MCF 10A (cell line): ENCODE measurements around the gene SLIRP. TPM values are rescaled to one million over a fixed set of nuclear protein-coding genes. Genes with fewer than 3 reads are reported as not detected.

Experiments used
- BruUV-seq: library from RNA; stranded (reverse); fragments of 400-500 nt; replicated peaks from 2 replicates; lab custom pipeline; 2021; lab: Mats Ljungman, UMichigan
- CTCF ChIA-PET: fragments of 300-600 bp; sonication (Branson Sonifier 250); formaldehyde crosslinking; extraction: SDS; loops from one replicate; lab custom pipeline; 2021; ENCODE audit warnings: antibody characterized with exemption, inconsistent platforms; lab: Yijun Ruan, JAX
- POLR2A ChIA-PET: fragments of 300-600, 350-650 bp; sonication (Branson Sonifier 250); formaldehyde crosslinking; extraction: SDS; loops from one replicate; lab custom pipeline; 2020; ENCODE audit warnings: antibody characterized with exemption, inconsistent platforms; lab: Yijun Ruan, JAX
- DNase-seq: peaks from one replicate; pipeline ENCODE4 v3.0.0-alpha.2; 2018; ENCODE audit not compliant: unreplicated experiment
- H3K27ac Mint-ChIP-seq: one replicate; pipeline ENCODE4 v1.8.0; 2022; ENCODE audit warnings: mild to moderate bottlenecking, low read depth, mixed read lengths; ENCODE audit not compliant: unreplicated experiment
- H3K27me3 Mint-ChIP-seq: one replicate; pipeline ENCODE4 v1.8.0; 2022; ENCODE audit warnings: mixed read lengths; ENCODE audit not compliant: insufficient read depth, unreplicated experiment
- H3K36me3 Mint-ChIP-seq: one replicate; pipeline ENCODE4 v1.8.0; 2022; ENCODE audit warnings: mild to moderate bottlenecking, moderate library complexity, mixed read lengths; ENCODE audit not compliant: insufficient read depth, unreplicated experiment
- H3K4me1 Mint-ChIP-seq: one replicate; pipeline ENCODE4 v1.8.0; 2022; ENCODE audit warnings: mixed read lengths; ENCODE audit not compliant: insufficient read depth, unreplicated experiment
- H3K4me3 Mint-ChIP-seq: one replicate; pipeline ENCODE4 v1.8.0; 2022; ENCODE audit warnings: mild to moderate bottlenecking, moderate library complexity, mixed read lengths; ENCODE audit not compliant: unreplicated experiment
- H3K9me3 Mint-ChIP-seq: one replicate; pipeline ENCODE4 v1.8.0; 2022; ENCODE audit warnings: mixed read lengths; ENCODE audit not compliant: unreplicated experiment
- CTCF ChIP-seq: fragments of 200-600 bp; IDR thresholded peaks from one replicate; pipeline ENCODE4 v1.8.0; 2022; ENCODE audit warnings: antibody characterized with exemption, mild to moderate bottlenecking; ENCODE audit not compliant: unreplicated experiment
- intact Hi-C: fragments of 100-400 bp; cut with micrococcal nuclease; formaldehyde crosslinking; loops from 2 replicates; pipeline ENCODE4 v1.14.1; 2022
- total RNA-seq: library from RNA; stranded (reverse); gene quantifications from 2 replicates; pipeline ENCODE4 v1.2.3, GENCODE V29; 2022

Gene SLIRP
- total RNA-seq, 1 experiment from 2014 or later, result 249 TPM

GRCh38 chr14:77752266-77752665 lies 44.4 kb downstream of the SLIRP start:
- peaks cover 78% of the 10 kb centered on the region for H3K36me3 Mint-ChIP-seq
- BruUV-seq, result no TSS peak
- H3K27me3 Mint-ChIP-seq, result no peaks in the 10 kb centered on the region
- no peak overlapping the region for H3K27ac Mint-ChIP-seq
- CTCF ChIA-PET, result interaction anchor here (0.6 to 1.3 kb wide), 5 partner anchors 9 to 146 kb away, joined by 3 to 4 read pairs (median 3); partner anchors contain the start of gene SNW1
- intact Hi-C loops, result no loop called here
- no peaks in the 10 kb centered on the region for H3K4me1 Mint-ChIP-seq
- TF ChIP-seq CTCF, result no peak
- DNase-seq, result no peak
- no peaks in the 10 kb centered on the region for H3K9me3 Mint-ChIP-seq
- POLR2A ChIA-PET, result interaction anchor here (1.5 to 2.2 kb wide), 3 partner anchors 9 to 44 kb away, joined by 6 to 15 read pairs (median 12); partner anchors contain the start of genes ALKBH1, SLIRP and SNW1
- H3K4me3 Mint-ChIP-seq, result no peak overlapping the region

GRCh38 chr14:77752799-77753516 lies 45.1 kb downstream of the SLIRP start:
- no TSS peak for BruUV-seq
- H3K27ac Mint-ChIP-seq, result no peak overlapping the region
- H3K4me3 Mint-ChIP-seq, result no peak overlapping the region
- peaks cover 82% of the 10 kb centered on the region for H3K36me3 Mint-ChIP-seq
- H3K9me3 Mint-ChIP-seq, result no peaks in the 10 kb centered on the region
- peaks cover 6% of the 10 kb centered on the region for H3K4me1 Mint-ChIP-seq
- ChIA-PET CTCF (interaction anchor here (0.9 to 1.3 kb wide), 4 partner anchors 9 to 232 kb away, joined by 3 to 4 read pairs (median 3); partner anchors contain the start of gene SNW1), POLR2A (interaction anchor here (1.0 to 2.2 kb wide), 4 partner anchors 8 to 44 kb away, joined by 4 to 15 read pairs (median 9); partner anchors contain the start of genes ALKBH1, SLIRP and SNW1)
- TF ChIP-seq CTCF, result no peak
- no peak for DNase-seq
- no peaks in the 10 kb centered on the region for H3K27me3 Mint-ChIP-seq
- intact Hi-C loops, result no loop called here

GRCh38 chr14:77760381-77761204 lies 52.7 kb downstream of the SLIRP start, which contains the start of gene SNW1:
SNW1 (minus strand) TSS chr14:77761156; CDS start chr14:77761127, 29 bp downstream.
- H3K4me1 Mint-ChIP-seq, result peaks cover 14% of the 10 kb centered on the region
- TSS peak; percentile 79 for BruUV-seq
- H3K4me3 Mint-ChIP-seq, result peak within 1 kb of the TSS; percentile 89
- no peaks in the 10 kb centered on the region for H3K27me3 Mint-ChIP-seq
- POLR2A ChIA-PET, result interaction anchor here (0.5 to 2.8 kb wide), 21 partner anchors 8 to 1911 kb away, joined by 3 to 31 read pairs (median 4); partner anchors contain the start of genes ADCK1, AHSA1, SLIRP and VIPAS39
- H3K27ac Mint-ChIP-seq, result peak within 1 kb of the TSS; percentile 96
- no peak for TF ChIP-seq CTCF
- peak; percentile 93 for DNase-seq
- intact Hi-C loops, result loop anchor here (1.0 kb wide), 1 partner anchor 40 kb away; the partner anchor contains the start of gene ADCK1
- H3K36me3 Mint-ChIP-seq, result peaks cover 31% of the 10 kb centered on the region
- no peaks in the 10 kb centered on the region for H3K9me3 Mint-ChIP-seq
- CTCF ChIA-PET, result interaction anchor here (0.6 to 3.1 kb wide), 12 partner anchors 8 to 805 kb away, joined by 3 to 15 read pairs (median 3); partner anchors contain the start of genes ADCK1 and SLIRP
